ENCODE data around the gene UBALD1. TPM values are rescaled to one million over a fixed set of nuclear protein-coding genes. Genes with fewer than 3 reads are reported as not detected.

The UBALD1 gene
- 10 to 100 TPM in 3 of 4 donors, 1 to 10 TPM in 1; 5.9 to 24.0 (median 14.3) TPM for total RNA-seq

DNA sequence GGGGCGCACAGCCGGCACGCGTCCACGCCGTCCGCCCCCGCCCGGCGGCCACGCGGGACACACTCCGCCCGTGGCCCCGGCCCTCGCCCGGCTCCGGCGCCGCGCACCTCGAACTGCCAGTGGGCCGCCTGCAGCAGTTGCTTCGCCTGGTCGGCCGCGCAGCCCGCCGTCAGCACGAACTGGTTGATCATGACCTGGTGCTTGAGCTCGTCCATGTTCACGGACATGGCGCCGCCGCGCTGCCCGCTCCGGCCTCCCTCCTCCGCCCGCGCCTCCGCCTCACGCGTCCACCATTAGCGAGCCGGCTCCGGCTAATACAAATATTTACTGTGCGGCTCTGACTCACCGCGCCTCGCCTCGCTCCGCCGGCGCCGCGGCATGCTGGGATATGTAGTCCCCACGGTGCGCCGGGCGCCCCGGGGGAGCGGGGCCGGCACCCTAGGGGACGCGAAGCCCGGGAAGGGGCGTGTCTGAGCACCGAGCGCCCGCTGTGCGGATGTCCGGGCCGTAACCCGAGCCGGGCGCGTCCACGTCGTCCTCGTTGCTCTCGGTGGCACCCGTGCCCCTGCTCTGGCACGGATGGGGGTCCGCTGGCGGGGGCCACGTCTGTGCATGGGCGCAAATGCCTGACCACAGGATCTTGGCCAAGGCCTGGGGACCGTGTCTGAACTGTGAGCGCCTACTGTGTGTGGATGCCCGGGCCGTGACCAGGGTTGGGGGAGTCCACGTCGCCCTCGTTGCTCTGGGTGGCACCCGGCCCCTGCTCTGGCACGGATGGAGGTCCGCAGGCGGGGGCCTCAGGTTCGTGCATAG lies at the start of gene UBALD1:
Gene UBALD1, minus strand, starts transcription at position 318 of the 813 bp plus-strand sequence. Its CDS starts 91 bp downstream, at position 227.
- peak; percentile 96 to 97 for TF ChIP-seq POLR2A (IDR thresholded peaks at IDR 0.05)
- TF ChIP-seq, protein P1, sequence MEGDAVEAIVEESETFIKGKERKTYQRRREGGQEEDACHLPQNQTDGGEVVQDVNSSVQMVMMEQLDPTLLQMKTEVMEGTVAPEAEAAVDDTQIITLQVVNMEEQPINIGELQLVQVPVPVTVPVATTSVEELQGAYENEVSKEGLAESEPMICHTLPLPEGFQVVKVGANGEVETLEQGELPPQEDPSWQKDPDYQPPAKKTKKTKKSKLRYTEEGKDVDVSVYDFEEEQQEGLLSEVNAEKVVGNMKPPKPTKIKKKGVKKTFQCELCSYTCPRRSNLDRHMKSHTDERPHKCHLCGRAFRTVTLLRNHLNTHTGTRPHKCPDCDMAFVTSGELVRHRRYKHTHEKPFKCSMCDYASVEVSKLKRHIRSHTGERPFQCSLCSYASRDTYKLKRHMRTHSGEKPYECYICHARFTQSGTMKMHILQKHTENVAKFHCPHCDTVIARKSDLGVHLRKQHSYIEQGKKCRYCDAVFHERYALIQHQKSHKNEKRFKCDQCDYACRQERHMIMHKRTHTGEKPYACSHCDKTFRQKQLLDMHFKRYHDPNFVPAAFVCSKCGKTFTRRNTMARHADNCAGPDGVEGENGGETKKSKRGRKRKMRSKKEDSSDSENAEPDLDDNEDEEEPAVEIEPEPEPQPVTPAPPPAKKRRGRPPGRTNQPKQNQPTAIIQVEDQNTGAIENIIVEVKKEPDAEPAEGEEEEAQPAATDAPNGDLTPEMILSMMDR (IDR thresholded peaks at IDR 0.05), result peak in 1 of 4 experiments; percentile 13
- no peak for TF ChIP-seq EP300 (IDR thresholded peaks at IDR 0.05)
- TF ChIP-seq POLR2AphosphoS5 (IDR thresholded peaks at IDR 0.05), result peak; percentile 99
- Histone ChIP-seq H3K4me3 (peak within 1 kb of the TSS; percentile 88 to 99), H3K27me3 (no peaks in the 10 kb centered on the region), H3K4me1 (peaks cover 0 to 81% (median 47%) of the 10 kb centered on the region in 3 donors), H3K36me3 (peaks cover 0 to 10% of the 10 kb centered on the region in 2 donors), H3K9me3 (no peaks in the 10 kb centered on the region), H3K27ac (peak within 1 kb of the TSS; percentile 52 to 97 (median 96))
- 13% methylated on average over 20 of the region's 100 CpGs; no CpG with 5 or more reads in 1 of the 2 donors for WGBS, 2 donors (ENCODE audit: low coverage in 1 of 2)
- ATAC-seq, result peak; percentile 72

DNA sequence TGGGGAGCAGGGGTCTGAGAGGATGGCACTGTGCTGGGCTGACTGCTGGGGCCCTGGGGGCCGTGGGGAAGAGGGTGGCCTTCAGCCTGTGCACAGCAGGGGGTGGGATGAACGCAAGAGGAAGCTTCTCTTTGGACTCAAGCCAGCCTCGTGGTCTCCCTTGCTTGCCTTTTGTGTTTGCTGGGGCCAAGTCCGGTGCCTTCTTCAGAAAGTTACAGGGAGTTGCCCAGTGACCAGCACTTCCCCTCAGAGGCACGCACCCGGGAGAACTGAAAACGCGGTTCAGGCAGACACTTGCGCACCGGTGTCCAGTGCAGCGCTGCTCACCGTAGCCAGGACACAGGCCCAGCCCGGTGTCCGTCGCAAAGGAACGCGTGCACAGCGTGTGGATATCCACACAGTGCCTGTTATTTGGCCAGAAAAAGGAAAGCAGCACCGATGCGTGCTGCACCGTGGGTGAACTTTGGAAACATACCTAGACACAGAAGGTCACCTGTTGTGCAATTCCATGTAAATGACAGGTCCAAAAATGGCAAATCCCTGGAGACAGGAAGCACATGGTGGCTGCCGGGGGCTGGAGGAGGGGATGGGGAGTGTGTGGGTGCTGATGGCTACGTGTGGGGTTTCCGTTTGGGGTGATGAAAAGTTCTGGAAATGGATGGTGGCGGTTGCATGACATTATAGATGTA lies 49.2 kb upstream of the UBALD1 start:
- peaks cover 0 to 92% of the 10 kb centered on the region in 2 donors for H3K36me3 ChIP-seq
- peaks cover 0 to 44% (median 0%) of the 10 kb centered on the region in 3 donors for H3K4me1 ChIP-seq
- ATAC-seq, result peak; percentile 23
- no peaks in the 10 kb centered on the region for H3K27me3 ChIP-seq
- H3K4me3 ChIP-seq, result no peak overlapping the region
- no peaks in the 10 kb centered on the region for H3K9me3 ChIP-seq
- 66 to 80% methylated on average over 1 to 8 of the region's 25 CpGs for WGBS, 2 donors (ENCODE audit: low coverage in 1 of 2)
- H3K27ac ChIP-seq, result peak overlapping the region in 3 of 4 donors; percentile 4 to 58 (median 32)
- TF ChIP-seq, protein P1 (IDR thresholded peaks at IDR 0.05), result no peak
- no peak for TF ChIP-seq EP300 (IDR thresholded peaks at IDR 0.05)
- TF ChIP-seq POLR2A (IDR thresholded peaks at IDR 0.05), result no peak
- TF ChIP-seq POLR2AphosphoS5 (IDR thresholded peaks at IDR 0.05), result no peak

DNA sequence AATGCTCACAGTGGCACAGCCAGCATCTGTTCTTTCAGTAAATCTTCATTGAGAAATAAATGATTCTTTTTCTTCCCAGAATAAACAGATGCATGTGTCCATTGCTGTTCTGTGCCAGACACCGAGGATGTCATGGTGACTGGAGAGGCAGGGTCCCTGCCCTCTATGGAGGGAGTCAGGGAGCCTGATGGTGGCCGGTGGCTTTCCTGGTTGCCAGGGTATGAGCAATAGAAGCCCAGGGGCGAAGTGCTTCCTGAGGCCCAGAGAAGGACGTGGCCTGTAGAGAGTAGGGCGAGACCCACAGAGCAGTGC lies 48.7 kb upstream of the UBALD1 start:
- Histone ChIP-seq H3K27me3 (no peaks in the 10 kb centered on the region), H3K36me3 (peaks cover 0 to 92% of the 10 kb centered on the region in 2 donors), H3K9me3 (no peaks in the 10 kb centered on the region), H3K4me1 (peaks cover 0 to 44% (median 0%) of the 10 kb centered on the region in 3 donors), H3K27ac (peak overlapping the region in 2 of 4 donors; percentile 32 to 58), H3K4me3 (no peak overlapping the region)
- 57 to 77% methylated on average over 3 to 4 of the region's 5 CpGs for WGBS, 2 donors (ENCODE audit: low coverage in 1 of 2)
- ATAC-seq, result no peak
- TF ChIP-seq POLR2AphosphoS5 (IDR thresholded peaks at IDR 0.05) (no peak), POLR2A (IDR thresholded peaks at IDR 0.05) (no peak), EP300 (IDR thresholded peaks at IDR 0.05) (no peak)
- TF ChIP-seq, protein P1 (IDR thresholded peaks at IDR 0.05), result no peak

DNA sequence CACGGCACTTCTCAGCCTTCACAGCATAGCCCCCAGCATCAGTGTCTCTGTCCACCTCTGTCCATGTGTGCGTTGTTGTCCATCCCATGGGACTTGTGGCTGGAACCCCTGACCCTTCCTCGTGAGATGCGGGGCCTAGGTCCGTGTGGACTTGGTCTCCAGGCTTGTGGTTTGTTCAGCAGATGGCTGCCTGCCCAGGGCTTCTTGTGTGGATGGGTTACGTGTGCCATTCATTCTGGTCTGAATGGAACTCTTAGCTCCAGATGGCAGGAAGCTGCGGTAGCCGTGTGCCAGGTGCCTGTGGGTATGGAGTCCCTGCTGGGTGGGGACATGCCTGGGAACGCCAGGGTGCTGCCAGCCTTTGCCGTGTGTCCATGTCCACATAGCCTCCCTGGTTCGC lies 47.0 kb upstream of the UBALD1 start:
- Histone ChIP-seq H3K27me3 (no peaks in the 10 kb centered on the region), H3K36me3 (peaks cover 0 to 92% of the 10 kb centered on the region in 2 donors), H3K27ac (no peak overlapping the region), H3K4me3 (no peak overlapping the region), H3K4me1 (peaks cover 0 to 44% (median 0%) of the 10 kb centered on the region in 3 donors), H3K9me3 (no peaks in the 10 kb centered on the region)
- TF ChIP-seq, protein P1 (IDR thresholded peaks at IDR 0.05), result no peak
- TF ChIP-seq POLR2AphosphoS5 (IDR thresholded peaks at IDR 0.05), result no peak
- TF ChIP-seq EP300 (IDR thresholded peaks at IDR 0.05), result no peak
- no peak for TF ChIP-seq POLR2A (IDR thresholded peaks at IDR 0.05)
- WGBS, 2 donors (ENCODE audit: low coverage in 1 of 2), result 20 to 100% methylated on average over 1 to 2 of the region's 11 CpGs
- no peak for ATAC-seq

Data from gastroesophageal sphincter (tissue), 4 donors.